Ovary (tissue), 9 donors: Measurements from ENCODE around the gene RPRD1A. TPM values are rescaled to one million over a fixed set of nuclear protein-coding genes. Genes with fewer than 3 reads are reported as not detected.
"Not testable (repeated sequence)": the region's sequence is repeated elsewhere in the genome, so short reads cannot be mapped to it uniquely, and the experiment has no call there.

Experiments
- DNase-seq, 5 donors: peaks; one replicate each; pipeline ENCODE4 v3.0.0-alpha.2; 2019 to 2020
- H3K27ac ChIP-seq, 2 donors: fragments of 200-600 bp; one replicate each; pipeline versions ENCODE4 v1.5.1 to v1.8.0; 2019 to 2022
- H3K27me3 ChIP-seq: fragments of 200-600 bp; one replicate; pipeline ENCODE4 v1.8.0; 2022
- H3K36me3 ChIP-seq: fragments of 200-600 bp; sonication (generic); one replicate; pipeline ENCODE4 v1.5.1; 2019
- H3K4me1 ChIP-seq: one replicate; pipeline ENCODE4 v1.8.1; 2013; ENCODE audit warnings: mild to moderate bottlenecking, moderate library complexity; ENCODE audit not compliant: insufficient read depth
- H3K4me3 ChIP-seq: fragments of 200-600 bp; sonication (generic); one replicate; pipeline ENCODE4 v1.5.1; 2017
- H3K9me3 ChIP-seq, 2 donors: fragments of 200-600 bp in 1 of 2; sonication (generic) in 1 of 2; one replicate each; pipeline versions ENCODE4 v1.5.1 to v1.8.1; 2013 to 2019; ENCODE audit warnings: mild to moderate bottlenecking in 1 of 2, moderate library complexity in 1 of 2
- EP300 ChIP-seq: sonication (generic); formaldehyde crosslinking; IDR thresholded peaks from one replicate; pipeline ENCODE4 v1.6.1; 2017; ENCODE audit warnings: antibody characterized with exemption
- POLR2A ChIP-seq: fragments of 450-650 bp; IDR thresholded peaks from one replicate; pipeline ENCODE4 v1.6.1; 2017; ENCODE audit warnings: antibody characterized with exemption, mild to moderate bottlenecking, moderate library complexity
- WGBS, 3 donors: extraction: QIAGEN DNeasy Blood & Tissue Kit in 1 of 3; methylation state at CpG; one replicate each; pipeline versions ENCODE4 v1.1.5 to v1.1.7; 2013 to 2017; 5-methylcytosine and 5-hydroxymethylcytosine counted together
- intact Hi-C, 4 donors: fragments of 100-400 bp; cut with DNase I; formaldehyde crosslinking; loops; one replicate each; pipeline versions ENCODE4 v1.11.0 to v1.15.1; 2022 to 2023
- polyA plus RNA-seq, 2 donors: library from polyadenylated mRNA; stranded (reverse); fragments of 200-250 nt in 1 of 2; fragments of 350-450 nt in 1 of 2; fragmentation: Illumina TruSeq in 1 of 2; extraction: RNeasy Lipid Tissue Mini Kit (QIAGEN cat#74804) in 1 of 2; gene quantifications; one replicate each; pipeline ENCODE4 v1.2.3, GENCODE V29; 2013 to 2014
- total RNA-seq, 7 donors: library from RNA; depleted of rRNA in 2 of 7; stranded (reverse); fragments of >200 nt in 2 of 7; fragmentation: NEBNext Ultra II Directional in 3 of 7; extraction: Animal tissue kit (Norgen Biotek cat#: 25700) in 3 of 7; gene quantifications; one replicate each; pipeline versions ENCODE4 v1.1.0 to v1.2.4, GENCODE V29; 2016 to 2023
- TF ChIP-seq, protein P1 (sequence below), 3 donors: fragments of 450-650 bp in 2 of 3; fragments of 200-600 bp in 1 of 3; IDR thresholded peaks; one replicate each; pipeline versions ENCODE4 v1.5.1 to v1.8.0; 2016 to 2022; ENCODE audit warnings: antibody characterized with exemption in 3 of 3, mild to moderate bottlenecking in 1 of 3
- donor health status: DM: no; HTN: no; CAD: no; lungs with moderate emphysema.
- donor health status: DM: no; HTN: no; CAD: no.
- donor health status: Bipolar disorder and iron deficiency.
- donor health status: DM: yes; HTN: yes; CAD: no.
- donor health status: DM: no; HTN: no; CAD: no.
- donor health status: DM: yes; HTN: yes; CAD: no.

Gene RPRD1A
- total and polyA plus RNA-seq, 9 donors = 19.3 to 56.8 (median 41.3) TPM

DNA sequence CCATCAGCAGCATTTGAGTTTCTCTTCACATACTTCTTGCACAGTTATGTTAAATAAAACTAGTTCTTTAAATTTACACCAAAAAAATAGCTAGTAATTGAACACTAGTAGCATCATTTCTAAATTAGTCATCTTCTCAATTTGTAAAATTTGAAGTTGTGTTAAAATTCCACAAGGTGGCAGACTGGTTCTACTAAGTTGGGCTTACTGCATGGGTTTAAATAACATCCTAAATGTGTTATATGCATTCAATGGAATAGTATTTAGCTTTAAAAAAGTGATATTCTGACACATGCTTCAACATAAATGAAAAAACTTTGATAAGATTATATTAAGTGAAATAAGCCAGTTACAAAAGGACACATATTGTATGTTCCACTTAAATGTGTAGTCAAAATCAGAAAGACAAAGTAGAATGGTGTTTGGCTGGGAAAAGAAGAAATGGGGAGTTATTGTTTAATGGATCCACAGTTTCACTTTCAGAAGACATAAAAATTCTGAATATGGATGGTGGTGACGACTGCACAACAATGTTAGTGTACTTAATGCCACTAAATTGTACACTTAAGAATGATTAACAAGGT is 28.7 kb upstream of the RPRD1A start:
- Histone ChIP-seq H3K27ac (no peak overlapping the region), H3K4me3 (no peak overlapping the region), H3K36me3 (no peaks in the 10 kb centered on the region), H3K27me3 (no peaks in the 10 kb centered on the region), H3K9me3 (no peaks in the 10 kb centered on the region), H3K4me1 (no peaks in the 10 kb centered on the region)
- 25 to 26% (median 25%) methylated on average over 1 of the region's 1 CpG for WGBS, 3 donors
- no peak for DNase-seq
- intact Hi-C loops = loop anchor here in 3 of 4 donors (5.0 to 10.0 kb wide), 3 partner anchors 186 to 649 kb away; partner anchors contain the start of gene FHOD3 (in 1 of the 3)
- TF ChIP-seq, protein P1, sequence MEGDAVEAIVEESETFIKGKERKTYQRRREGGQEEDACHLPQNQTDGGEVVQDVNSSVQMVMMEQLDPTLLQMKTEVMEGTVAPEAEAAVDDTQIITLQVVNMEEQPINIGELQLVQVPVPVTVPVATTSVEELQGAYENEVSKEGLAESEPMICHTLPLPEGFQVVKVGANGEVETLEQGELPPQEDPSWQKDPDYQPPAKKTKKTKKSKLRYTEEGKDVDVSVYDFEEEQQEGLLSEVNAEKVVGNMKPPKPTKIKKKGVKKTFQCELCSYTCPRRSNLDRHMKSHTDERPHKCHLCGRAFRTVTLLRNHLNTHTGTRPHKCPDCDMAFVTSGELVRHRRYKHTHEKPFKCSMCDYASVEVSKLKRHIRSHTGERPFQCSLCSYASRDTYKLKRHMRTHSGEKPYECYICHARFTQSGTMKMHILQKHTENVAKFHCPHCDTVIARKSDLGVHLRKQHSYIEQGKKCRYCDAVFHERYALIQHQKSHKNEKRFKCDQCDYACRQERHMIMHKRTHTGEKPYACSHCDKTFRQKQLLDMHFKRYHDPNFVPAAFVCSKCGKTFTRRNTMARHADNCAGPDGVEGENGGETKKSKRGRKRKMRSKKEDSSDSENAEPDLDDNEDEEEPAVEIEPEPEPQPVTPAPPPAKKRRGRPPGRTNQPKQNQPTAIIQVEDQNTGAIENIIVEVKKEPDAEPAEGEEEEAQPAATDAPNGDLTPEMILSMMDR (IDR thresholded peaks at IDR 0.05) = peak; percentile 39 to 69 (median 49)
- no peak for TF ChIP-seq POLR2A

DNA sequence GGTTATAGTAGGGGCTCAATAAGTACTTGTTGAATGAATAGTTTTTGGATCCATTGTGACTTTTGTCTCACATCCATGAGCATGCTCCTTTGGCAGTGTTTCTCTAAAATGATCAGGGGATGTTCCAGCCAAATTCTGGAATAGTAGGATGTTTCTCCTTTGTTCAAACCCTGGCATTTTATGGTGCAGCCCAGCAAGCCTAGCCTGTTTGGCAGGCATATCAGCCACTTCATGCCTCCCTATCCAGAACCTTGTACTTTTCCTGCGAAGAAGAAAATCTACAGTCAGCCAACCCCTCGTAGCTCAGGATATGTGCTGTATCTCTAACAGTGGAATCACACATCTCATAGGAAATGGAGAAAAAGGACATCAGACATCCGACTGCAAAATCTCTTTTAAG is 27.1 kb upstream of the RPRD1A start:
- Histone ChIP-seq H3K27me3 (no peaks in the 10 kb centered on the region), H3K4me1 (no peaks in the 10 kb centered on the region), H3K27ac (no peak overlapping the region), H3K4me3 (no peak overlapping the region), H3K36me3 (no peaks in the 10 kb centered on the region), H3K9me3 (no peaks in the 10 kb centered on the region)
- intact Hi-C loops = loop anchor here in 1 of 4 donors (10.0 kb wide), 2 partner anchors 200 to 650 kb away; partner anchors contain the start of gene FHOD3
- 69 to 71% (median 69%) methylated on average over 3 of the region's 3 CpGs for WGBS, 3 donors
- TF ChIP-seq, protein P1 (IDR thresholded peaks at IDR 0.05) = no peak
- DNase-seq = no peak

DNA sequence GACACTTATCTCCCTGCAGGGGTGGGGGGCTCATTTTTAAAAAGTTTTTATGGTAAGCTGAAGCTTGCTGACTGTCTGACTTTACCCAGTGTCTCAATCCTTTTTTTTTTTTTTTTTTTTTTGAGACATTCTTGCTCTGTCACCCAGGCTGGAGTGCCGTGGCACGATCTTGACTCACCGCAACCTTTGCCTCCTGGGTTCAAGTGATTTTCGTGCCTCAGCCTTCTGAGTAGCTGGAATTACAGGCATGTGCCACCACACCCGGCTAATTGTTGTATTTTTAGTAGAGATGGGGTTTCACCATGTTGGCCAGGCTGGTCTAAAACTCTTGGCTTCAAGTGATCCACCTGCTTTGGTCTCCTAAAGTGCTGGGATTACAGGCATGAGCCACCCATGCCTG is 24.8 kb upstream of the RPRD1A start:
- not testable (repeated sequence) for H3K36me3 ChIP-seq, H3K4me1 ChIP-seq, H3K27ac ChIP-seq, H3K4me3 ChIP-seq, H3K9me3 ChIP-seq, DNase-seq, H3K27me3 ChIP-seq
- WGBS, 3 donors = 78 to 84% (median 80%) methylated on average over 5 of the region's 5 CpGs
- intact Hi-C loops = loop anchor here in 1 of 4 donors (10.0 kb wide), 2 partner anchors 203 to 653 kb away; partner anchors contain the start of gene FHOD3

DNA sequence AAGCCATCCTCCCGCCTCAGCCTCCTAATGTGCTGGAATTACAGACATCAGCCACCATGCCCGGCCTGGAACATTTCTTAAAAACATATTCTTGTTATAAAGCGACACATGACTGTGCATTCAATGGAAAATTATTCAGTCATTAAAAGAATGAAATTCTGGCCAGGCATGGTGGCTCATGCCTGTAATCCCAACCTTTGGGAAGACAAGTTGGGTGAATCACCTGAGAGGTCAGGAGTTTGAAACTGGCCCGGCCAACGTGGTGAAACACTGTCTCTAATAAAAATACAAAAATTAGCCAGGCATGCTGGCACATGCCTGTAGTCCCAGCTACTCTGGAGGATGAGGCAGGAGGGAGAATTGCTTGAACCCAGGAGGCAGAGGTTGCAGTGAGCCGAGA is 21.6 kb upstream of the RPRD1A start:
- Histone ChIP-seq H3K9me3 (no peaks in the 10 kb centered on the region), H3K27ac (no peak overlapping the region), H3K27me3 (no peaks in the 10 kb centered on the region), H3K36me3 (no peaks in the 10 kb centered on the region), H3K4me3 (no peak overlapping the region), H3K4me1 (no peaks in the 10 kb centered on the region)
- no peak for TF ChIP-seq POLR2A
- TF ChIP-seq EP300 = no peak
- intact Hi-C loops = no loop called here
- 79 to 83% (median 83%) methylated on average over 6 of the region's 6 CpGs for WGBS, 3 donors
- DNase-seq = no peak

DNA sequence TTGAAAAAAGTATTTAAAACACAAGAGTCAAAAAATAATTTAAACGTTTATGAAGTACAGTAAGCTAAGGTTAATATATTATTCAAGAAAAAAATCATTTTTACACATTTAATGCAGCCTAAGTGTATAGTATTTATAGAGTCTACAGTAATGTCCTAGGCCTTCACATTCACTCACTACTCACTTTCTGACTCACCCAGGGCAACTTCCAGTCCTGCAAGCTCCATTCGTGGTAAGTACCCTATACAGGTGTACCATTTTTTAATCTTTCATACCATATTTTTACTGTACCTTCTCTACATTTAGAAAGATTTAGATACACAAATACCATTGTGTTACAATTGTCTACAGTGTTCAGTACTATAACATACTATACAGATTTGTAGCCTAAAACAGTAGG is 20.9 kb upstream of the RPRD1A start:
- H3K27ac ChIP-seq = no peak overlapping the region
- intact Hi-C loops = no loop called here
- no peaks in the 10 kb centered on the region for H3K36me3 ChIP-seq
- DNase-seq = no peak
- H3K4me3 ChIP-seq = no peak overlapping the region
- H3K9me3 ChIP-seq = no peaks in the 10 kb centered on the region
- H3K27me3 ChIP-seq = no peaks in the 10 kb centered on the region
- H3K4me1 ChIP-seq = no peaks in the 10 kb centered on the region
- TF ChIP-seq EP300 (no peak), POLR2A (no peak)
- TF ChIP-seq, protein P1 (IDR thresholded peaks at IDR 0.05) = no peak
- WGBS, 3 donors = 65 to 80% (median 76%) methylated on average over 2 of the region's 2 CpGs
